Right forelimb (tissue), 1 donor: ENCODE results near the gene NSD1.

ENCODE experiments used
- DNase-seq: peaks from one replicate; pipeline ENCODE4 v3.0.0-alpha.2; 2018

Gene NSD1, protein sequence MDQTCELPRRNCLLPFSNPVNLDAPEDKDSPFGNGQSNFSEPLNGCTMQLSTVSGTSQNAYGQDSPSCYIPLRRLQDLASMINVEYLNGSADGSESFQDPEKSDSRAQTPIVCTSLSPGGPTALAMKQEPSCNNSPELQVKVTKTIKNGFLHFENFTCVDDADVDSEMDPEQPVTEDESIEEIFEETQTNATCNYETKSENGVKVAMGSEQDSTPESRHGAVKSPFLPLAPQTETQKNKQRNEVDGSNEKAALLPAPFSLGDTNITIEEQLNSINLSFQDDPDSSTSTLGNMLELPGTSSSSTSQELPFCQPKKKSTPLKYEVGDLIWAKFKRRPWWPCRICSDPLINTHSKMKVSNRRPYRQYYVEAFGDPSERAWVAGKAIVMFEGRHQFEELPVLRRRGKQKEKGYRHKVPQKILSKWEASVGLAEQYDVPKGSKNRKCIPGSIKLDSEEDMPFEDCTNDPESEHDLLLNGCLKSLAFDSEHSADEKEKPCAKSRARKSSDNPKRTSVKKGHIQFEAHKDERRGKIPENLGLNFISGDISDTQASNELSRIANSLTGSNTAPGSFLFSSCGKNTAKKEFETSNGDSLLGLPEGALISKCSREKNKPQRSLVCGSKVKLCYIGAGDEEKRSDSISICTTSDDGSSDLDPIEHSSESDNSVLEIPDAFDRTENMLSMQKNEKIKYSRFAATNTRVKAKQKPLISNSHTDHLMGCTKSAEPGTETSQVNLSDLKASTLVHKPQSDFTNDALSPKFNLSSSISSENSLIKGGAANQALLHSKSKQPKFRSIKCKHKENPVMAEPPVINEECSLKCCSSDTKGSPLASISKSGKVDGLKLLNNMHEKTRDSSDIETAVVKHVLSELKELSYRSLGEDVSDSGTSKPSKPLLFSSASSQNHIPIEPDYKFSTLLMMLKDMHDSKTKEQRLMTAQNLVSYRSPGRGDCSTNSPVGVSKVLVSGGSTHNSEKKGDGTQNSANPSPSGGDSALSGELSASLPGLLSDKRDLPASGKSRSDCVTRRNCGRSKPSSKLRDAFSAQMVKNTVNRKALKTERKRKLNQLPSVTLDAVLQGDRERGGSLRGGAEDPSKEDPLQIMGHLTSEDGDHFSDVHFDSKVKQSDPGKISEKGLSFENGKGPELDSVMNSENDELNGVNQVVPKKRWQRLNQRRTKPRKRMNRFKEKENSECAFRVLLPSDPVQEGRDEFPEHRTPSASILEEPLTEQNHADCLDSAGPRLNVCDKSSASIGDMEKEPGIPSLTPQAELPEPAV (N-terminal part only)

DNA sequence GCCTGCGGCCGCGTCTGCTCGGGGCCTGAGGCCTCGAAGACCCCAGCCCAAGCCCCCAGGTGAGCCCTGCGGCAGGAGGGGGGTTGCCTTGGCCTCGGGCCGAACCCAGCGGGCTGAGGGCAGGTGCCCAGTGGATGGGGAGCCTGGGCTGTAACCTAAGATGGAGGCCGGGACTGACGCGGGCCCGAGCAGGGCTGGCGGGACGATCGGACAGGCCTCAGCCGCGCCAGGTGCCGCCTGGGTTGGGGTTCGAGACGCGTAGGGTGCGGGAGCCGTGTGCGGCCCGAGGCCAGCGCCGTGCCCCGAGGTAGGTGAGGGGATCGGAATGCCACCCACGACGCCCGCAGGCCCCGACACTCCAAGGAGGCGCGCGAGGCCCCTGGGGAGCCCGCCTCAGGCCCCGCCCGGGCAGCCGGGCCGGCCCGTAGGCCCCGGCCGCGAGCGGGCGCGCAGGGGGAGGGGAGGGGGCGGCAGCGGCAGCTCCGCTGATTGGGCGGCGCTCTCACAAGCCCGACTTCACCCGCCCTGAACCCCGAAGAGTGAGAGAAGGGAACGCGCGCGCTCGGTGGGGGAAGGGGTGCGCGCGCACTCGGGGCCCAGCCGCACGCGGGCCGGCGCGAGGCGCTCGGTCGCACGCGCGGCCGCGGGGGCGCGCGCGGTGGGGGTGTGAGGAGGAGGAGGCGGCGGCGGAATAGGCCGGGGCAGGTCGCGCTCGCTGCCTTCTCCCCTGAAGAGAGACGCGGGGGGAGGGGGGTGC is at the start of gene NSD1:
Gene NSD1, plus strand, starts transcription at position 678 of the 757 bp plus-strand sequence. CDS start 1,331 bp downstream, outside the sequence.
- DNase-seq, result peak; percentile 94

DNA sequence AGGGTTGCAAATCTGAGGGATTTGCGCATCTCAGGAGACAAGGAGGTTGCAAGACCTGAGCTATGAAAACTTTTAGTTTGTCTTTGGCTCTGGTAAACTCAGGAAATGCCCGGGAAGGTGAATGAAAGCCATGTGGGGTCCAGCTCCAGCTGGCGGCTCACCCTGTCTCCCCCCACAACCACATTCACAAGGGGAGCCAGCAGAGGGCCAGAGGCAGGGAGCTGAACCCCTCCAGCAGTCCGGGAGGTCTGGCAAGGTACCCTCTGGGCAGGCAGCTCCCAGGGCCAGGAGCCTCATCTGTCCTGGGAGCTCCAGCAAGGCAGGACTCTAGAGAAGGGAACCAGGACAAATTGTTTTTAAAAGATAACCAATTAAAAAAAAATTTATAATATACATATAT is 49.4 kb upstream of the NSD1 start:
- no peak for DNase-seq

DNA sequence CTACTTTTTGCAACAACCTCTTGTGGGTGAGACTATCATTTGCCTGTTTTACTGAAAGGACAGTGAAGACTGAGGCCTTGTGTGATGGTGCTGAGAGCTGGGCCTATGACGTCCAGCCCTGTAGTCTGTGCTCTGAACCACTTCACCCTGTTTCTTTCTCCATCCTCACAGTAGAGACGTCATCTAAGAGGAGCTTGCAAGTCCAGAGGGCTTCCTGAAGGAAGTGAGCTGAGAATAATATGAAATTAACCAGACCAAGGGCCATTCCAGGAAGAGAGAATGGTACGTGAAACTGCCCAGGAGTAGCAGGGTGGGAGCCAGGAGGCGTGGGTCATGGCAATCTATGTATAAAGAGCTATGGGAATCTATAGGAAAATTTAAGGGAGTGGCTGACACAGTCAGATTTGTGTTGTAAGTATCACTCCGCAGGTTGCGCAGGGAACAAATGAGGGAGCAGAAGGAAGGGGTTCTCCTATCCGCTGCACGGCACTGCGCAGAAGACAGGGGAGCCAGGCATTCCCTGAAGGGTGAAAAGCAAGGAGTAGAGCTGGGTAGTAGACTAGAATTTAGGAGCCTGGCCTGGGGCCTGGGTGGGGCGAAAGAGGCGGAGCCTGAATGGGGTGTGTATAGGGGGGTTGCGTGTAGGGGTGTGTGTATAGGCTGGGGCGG is 47.5 kb upstream of the NSD1 start:
- DNase-seq, result no peak

DNA sequence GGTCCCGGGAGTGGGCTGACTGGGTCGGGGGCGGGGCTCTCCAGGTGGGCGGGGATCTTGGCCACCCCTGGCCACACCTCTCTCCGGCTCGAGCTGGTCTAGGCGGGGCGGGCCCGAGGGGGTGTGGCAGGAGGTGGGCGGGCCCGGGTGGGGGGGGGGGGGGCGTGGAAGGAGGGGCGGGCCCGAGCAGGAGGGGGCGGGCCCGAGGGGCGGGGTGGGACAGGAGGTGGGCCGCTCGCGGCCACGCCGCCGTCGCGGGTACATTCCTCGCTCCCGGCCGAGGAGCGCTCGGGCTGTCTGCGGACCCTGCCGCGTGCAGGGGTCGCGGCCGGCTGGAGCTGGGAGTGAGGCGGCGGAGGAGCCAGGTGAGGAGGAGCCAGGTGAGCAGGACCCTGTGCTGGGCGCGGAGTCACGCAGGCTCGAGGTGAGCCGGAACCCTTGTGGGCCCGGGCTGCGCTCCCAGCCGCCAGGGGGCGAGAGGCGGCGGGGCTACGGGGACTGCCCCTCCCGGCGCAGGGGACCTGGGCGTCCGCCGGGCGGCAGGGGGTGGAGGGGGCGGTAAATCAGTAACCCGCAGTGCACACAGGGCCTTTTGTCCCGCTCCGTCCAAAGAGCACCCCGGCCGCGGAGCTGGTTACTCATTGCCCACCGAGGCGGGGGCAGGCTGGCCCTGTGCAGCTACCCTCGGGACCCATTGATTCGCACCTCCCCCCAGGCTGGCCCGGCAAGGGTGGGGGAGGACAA is 46.7 kb upstream of the NSD1 start, which contains the start of gene FGFR4:
Gene FGFR4, plus strand, starts transcription at position 262 of the 744 bp plus-strand sequence. CDS start 2,688 bp downstream, outside the sequence.
- DNase-seq, result peak; percentile 87

DNA sequence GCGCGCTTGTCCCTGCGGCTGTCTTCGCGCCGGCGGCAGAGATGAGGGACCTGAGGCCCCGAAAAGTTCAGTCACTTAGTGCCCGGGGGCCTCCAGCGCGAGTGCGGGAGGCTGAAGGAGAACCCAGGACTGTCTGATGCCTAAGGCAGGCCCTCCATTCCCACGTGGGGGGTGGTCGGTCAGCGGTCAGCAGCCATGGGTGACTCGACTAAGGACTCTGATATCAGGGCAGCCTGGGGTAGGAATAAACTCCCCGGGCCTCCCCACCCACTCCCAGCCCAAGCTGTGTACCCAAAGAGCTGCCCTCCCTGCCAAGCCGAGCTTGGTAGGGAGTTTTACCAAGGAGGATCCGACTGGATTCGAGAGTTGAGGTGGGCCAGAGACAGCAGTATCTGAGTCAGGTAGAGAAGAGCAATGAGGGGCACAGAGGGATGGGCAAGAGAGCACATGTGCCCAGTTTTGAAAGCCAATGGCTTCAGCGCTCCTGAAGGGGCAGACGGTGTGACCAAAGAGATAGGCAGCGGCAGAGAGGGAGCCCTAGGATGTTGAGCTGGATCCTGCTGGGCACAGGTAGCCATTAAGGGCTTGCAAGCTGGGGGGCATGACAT is 46.1 kb upstream of the NSD1 start:
- no peak for DNase-seq

DNA sequence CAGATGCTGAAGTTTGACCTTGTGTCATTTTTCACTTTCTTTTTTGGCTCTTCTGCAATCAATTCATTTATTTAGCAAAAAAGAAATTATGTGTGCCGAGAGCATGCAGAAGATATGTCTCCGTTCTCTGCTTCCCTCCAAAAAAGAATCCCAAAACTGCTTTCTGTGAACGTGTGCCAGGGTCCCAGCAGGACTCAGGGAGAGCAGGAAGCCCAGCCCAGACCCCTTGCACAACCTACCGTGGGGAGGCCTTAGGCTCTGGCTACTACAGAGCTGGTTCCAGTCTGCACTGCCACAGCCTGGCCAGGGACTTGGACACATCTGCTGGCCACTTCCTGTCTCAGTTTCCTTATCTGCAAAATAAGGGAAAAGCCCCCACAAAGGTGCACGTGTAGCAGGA is 44.4 kb upstream of the NSD1 start:
- no peak for DNase-seq

DNA sequence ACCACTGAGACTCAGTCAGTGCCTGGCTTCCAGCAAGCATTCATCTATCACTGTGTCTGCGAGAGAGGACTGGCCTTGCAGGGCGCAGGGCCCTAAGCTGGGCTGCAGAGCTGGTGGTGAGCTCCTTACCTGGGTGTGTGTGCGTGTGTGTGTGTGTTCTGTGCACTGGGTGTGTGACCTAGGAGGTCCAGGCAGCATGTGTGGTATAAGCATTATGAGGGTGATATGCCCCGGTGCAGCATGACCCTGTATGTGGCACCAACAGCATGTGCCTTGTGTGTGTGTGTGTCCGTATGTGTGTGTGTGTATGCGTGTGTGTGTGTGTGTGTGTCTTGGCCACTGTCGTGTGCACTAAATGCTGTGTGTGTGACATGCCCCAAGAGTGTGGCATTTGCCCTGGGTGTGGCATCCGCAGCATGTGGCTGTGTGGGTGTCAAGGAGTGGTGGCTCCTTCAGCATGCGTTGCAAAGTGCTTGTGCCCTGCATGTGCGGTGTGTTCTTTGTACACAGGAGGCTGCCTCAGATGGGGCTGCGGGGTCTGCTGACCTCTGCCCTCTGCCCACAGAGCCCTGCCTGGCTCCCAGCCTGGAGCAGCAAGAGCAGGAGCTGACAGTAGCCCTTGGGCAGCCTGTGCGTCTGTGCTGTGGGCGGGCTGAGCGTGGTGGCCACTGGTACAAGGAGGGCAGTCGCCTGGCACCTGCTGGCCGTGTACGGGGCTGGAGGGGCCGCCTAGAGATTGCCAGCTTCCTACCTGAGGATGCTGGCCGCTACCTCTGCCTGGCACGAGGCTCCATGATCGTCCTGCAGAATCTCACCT is 43.5 kb upstream of the NSD1 start:
- DNase-seq, result no peak

DNA sequence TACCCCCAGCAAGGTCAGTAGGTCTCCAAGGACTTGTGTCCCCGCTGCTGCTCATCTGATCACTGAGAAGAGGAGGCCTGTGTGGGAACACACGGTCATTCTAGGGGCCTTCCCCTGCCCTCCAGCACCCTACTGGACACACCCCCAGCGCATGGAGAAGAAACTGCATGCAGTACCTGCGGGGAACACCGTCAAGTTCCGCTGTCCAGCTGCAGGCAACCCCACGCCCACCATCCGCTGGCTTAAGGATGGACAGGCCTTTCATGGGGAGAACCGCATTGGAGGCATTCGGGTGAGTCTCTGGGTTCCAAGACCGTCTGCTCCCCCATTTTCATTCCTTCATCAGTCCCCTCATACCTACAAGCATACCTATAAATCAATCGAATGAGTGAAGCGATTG is 42.8 kb upstream of the NSD1 start:
- DNase-seq, result no peak

DNA sequence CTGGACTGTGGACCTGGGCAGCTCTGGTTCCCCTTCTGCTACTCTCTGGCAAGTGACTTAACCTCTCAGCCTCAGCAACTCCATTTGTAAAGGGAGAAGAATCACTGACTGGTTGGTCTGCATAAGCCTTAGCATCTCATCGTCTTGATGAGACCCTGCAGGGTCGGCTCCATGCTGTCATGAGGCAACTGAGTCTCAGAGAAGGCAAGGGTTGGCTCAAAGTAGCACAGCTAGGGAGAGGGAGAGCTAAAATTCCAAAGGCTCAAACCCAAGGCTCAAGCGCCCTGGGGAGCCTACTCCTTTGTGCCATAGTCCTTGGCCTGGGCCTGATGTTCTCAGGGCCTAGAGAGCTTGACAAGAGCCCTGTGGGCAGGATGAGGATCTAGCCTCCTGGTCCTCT is 42.3 kb upstream of the NSD1 start:
- no peak for DNase-seq

DNA sequence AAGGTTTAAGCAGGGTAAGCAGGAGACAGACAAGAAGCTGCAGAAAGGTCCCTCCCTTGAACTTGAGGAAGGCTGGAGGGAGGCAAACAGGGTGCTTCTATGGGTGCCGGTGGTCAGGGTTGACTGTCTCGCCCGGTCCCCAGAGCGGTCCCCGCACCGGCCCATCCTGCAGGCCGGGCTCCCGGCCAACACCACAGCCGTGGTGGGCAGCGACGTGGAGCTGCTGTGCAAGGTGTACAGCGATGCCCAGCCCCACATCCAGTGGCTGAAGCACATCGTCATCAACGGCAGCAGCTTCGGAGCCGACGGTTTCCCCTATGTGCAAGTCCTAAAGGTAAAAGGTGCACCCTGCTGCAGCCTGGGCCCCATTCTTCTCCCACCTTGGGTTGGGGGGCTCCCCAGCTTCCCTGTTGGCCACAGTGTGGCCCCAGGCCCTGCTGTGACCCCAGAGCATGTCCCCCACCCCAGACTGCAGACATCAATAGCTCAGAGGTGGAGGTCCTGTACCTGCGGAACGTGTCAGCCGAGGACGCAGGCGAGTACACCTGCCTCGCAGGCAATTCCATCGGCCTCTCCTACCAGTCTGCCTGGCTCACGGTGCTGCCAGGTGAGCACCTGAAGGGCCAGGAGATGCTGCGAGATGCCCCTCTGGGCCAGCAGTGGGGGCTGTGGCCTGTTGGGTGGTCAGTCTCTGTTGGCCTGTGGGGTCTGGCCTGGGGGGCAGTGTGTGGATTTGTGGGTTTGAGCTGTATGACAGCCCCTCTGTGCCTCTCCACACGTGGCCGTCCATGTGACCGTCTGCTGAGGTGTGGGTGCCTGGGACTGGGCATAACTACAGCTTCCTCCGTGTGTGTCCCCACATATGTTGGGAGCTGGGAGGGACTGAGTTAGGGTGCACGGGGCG is 41.1 kb upstream of the NSD1 start:
- no peak for DNase-seq

DNA sequence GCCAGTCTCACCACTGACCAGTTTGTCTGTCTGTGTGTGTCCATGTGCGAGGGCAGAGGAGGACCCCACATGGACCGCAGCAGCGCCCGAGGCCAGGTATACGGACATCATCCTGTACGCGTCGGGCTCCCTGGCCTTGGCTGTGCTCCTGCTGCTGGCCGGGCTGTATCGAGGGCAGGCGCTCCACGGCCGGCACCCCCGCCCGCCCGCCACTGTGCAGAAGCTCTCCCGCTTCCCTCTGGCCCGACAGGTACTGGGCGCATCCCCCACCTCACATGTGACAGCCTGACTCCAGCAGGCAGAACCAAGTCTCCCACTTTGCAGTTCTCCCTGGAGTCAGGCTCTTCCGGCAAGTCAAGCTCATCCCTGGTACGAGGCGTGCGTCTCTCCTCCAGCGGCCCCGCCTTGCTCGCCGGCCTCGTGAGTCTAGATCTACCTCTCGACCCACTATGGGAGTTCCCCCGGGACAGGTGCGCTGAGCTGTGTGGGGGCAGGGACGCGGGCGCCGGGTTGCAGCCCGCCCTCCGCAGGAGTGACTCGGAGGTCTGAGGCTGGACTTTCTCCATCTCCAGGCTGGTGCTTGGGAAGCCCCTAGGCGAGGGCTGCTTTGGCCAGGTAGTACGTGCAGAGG is 40.4 kb upstream of the NSD1 start:
- DNase-seq, result no peak

DNA sequence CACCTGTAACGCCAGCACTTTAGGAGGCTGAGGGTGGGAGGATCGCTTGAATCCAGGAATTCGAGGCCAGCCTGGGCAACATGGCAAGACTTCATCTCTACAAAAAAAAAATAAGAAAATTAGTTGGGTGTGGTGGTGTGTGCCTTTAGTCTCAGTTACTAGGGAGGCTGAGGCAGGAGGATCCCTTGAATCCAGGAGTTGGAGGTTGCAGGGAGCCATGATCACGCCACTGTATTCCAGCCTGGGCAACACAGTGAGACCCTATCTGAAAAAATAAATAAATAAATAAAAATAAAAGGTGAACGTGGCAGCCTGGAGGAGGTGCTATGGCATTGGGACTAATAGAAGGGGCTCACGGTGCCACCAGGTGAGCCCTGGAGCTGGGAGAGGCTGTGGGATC is 39.8 kb upstream of the NSD1 start:
- DNase-seq, result no peak

DNA sequence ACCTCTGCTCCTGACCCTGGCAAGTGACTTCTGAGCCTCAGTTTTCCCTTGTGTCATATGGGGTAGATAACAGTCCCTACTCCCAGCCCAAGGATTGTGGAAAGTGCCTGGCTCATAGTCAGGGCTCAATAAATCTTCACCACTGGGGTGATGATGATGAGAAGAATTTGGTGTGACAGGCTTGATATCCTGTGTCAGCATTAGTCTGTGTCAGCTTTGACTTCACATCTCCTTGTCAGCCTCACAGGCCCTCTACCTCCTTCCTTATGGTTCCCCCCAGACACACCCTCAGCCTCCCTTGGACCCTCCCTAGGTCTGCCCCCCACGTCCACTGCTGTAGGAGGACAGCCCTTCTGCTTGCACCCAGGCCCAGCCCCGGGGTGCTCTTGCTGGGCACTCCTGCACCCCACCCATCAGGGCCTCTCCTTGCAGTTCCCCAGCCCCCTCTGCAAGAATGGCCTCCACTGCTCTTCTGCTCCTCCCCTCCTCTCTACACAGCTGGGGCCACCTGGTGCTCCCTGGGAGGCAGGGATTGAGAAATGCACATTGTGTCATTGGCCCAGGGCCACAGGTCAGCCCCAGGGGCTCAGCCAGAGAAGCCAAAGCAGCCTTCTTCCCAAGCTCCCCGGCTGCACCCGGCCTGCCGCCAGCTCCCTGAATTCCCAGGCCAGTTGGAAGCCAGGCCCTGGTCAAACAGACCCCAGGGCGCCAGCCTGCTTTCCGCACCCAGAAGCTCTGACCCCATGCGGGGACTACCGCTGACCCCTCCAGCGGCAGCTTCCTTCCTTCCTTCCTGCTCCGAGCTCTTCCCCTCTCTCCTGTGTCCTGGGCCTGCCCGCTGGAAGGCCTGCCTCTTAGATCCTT is 39.1 kb upstream of the NSD1 start:
- DNase-seq, result peak; percentile 79

DNA sequence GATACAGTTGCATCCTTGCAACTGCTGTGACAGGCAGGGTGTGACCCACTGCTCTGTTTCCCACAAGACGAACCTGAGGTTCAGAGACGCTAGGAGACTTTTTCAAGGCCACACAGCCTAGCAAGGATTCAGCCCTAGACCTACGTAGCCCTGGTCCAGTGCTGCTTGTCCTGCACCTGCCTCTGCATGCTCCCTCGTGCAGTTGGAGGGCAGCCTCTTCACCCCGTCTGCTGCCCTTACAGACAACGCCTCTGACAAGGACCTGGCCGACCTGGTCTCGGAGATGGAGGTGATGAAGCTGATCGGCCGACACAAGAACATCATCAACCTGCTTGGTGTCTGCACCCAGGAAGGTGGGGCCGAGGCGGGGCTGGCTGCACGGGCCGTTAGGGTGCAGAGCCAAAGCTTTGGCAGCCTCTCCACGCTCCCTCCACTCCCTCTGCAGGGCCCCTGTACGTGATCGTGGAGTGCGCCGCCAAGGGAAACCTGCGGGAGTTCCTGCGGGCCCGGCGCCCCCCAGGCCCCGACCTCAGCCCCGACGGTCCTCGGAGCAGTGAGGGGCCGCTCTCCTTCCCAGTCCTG is 38.4 kb upstream of the NSD1 start:
- no peak for DNase-seq

DNA sequence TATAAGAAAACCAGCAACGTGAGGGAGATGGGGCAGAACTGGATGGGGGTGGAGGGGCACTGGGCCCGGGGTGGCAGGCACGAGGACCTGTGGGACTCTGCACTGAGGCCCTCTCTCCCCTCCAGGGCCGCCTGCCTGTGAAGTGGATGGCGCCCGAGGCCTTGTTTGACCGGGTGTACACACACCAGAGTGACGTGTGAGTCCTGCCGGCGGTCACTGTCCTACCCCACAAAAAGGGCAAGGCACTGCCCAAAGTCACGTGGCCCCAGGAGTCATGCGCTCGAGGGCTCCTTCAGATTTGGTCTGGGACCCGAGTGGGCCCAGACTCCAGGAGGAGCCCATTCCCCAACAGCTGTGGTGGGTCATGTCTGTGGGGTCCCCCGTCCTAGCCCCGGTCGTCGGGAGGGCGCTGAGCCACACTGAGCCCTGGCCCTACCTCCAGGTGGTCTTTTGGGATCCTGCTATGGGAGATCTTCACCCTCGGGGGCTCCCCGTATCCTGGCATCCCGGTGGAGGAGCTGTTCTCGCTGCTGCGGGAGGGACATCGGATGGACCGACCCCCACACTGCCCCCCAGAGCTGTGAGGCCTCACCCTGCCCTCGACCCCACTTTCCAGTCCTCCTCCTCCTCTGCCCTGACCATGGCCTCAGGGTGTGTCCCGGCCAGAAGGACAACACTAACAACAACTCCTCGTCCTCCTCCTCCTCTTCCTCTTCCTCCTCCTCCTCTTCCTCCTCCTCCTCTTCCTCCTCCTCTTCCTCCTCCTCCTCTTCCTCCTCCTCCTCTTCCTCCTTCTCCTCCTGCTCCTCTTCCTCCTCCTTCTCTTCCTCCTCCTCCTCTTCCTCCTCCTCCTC is 37.2 kb upstream of the NSD1 start:
- DNase-seq, result no peak
